ENCODE data around the gene NCK2.
"Not testable (repeated sequence)": the region's sequence is repeated elsewhere in the genome, so short reads cannot be mapped to it uniquely, and the experiment has no call there.

Gene NCK2

DNA sequence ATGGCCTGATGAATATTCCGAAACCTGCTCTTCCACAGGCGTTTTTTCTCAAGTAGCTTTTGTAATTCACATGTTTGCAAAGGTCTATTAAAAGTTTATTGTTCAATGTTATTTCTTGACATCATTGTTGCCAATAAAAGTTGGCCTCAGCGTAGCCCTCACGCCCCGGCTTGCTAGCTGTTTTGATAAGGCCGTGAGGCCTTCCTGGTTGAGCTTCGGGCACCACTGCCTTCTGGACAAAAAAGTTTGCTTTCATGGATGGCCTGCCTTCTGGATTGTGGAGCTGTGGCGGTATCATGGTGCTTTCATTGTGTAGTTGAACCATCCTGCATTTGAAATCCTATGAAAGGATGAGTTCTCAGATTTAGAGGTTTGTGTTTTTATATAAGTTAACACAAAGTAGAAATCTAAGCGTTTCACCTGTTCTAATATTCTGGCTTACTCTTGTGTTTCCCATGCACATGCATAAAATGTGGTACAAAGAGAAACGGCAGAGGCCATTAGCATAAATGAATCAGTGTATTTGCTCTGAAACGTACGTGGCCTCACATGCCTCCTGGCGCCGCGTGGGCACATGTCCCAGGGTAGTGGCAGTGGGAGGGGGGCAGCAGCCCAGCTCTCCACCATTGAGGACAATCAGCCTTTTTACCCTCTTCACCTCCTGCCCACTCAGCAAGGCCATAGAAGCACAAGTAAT is 134.5 kb downstream of the NCK2 start:
- DNase-seq, result no peak

DNA sequence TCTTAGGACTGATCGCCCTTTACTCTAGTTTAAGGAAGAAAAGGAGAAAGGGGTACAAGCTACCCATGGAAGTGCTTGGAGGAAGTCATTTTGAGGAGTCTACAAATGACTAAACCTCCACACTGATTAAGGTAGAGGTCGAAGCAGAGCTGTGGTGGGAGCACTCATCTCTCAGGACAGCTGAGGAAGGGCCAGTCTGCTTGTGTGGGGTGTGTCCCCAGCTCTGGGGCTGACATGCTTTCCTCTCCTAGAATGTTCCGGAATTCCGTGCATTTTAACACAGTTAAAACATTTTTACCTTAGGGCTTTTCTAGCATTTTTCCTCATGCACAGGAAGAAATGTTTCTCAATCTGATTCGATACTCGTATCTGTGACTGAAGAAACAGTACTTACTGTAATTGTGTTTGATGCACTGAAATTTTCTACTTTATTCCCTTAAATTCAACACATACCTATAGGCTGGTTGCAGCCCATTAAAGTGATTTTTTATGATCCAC is 135.1 kb downstream of the NCK2 start:
- DNase-seq, result no peak

DNA sequence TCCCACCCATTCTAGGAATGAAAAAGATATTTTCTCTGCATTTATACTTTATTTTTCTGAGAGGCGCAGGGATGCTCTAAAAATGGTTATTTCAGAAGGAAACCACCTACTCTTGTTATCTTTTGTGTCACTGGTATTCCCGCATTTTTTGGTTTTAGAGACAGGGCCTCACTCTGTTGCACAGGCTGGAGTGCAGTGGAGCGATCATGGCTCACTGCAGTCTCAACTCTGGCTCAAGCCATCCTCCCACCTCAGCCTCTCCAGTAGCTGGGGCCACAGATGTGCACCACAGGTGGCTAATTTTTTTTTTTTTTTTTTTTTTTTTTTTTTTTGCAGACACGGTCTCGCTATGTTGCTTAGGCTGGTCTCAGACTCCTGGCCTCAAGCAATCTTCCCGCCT is 135.9 kb downstream of the NCK2 start:
- no peak for DNase-seq

DNA sequence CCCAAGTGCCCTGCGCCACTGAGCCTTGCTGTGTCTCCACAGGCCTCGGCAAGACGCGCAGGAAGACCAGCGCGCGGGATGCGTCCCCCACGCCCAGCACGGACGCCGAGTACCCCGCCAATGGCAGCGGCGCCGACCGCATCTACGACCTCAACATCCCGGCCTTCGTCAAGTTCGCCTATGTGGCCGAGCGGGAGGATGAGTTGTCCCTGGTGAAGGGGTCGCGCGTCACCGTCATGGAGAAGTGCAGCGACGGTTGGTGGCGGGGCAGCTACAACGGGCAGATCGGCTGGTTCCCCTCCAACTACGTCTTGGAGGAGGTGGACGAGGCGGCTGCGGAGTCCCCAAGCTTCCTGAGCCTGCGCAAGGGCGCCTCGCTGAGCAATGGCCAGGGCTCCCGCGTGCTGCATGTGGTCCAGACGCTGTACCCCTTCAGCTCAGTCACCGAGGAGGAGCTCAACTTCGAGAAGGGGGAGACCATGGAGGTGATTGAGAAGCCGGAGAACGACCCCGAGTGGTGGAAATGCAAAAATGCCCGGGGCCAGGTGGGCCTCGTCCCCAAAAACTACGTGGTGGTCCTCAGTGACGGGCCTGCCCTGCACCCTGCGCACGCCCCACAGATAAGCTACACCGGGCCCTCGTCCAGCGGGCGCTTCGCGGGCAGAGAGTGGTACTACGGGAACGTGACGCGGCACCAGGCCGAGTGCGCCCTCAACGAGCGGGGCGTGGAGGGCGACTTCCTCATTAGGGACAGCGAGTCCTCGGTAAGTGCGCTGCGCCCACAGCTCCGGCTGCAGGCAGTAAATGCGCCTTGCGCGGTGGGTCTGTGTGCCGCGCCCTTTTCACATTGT is 136.8 kb downstream of the NCK2 start:
- DNase-seq, result no peak

- no peak for DNase-seq
Observed at GRCh38 chr2:105882341-105882740, 137.6 kb downstream of the NCK2 start.

- DNase-seq, result no peak
Observed at GRCh38 chr2:105882920-105883435, 138.3 kb downstream of the NCK2 start.

DNA sequence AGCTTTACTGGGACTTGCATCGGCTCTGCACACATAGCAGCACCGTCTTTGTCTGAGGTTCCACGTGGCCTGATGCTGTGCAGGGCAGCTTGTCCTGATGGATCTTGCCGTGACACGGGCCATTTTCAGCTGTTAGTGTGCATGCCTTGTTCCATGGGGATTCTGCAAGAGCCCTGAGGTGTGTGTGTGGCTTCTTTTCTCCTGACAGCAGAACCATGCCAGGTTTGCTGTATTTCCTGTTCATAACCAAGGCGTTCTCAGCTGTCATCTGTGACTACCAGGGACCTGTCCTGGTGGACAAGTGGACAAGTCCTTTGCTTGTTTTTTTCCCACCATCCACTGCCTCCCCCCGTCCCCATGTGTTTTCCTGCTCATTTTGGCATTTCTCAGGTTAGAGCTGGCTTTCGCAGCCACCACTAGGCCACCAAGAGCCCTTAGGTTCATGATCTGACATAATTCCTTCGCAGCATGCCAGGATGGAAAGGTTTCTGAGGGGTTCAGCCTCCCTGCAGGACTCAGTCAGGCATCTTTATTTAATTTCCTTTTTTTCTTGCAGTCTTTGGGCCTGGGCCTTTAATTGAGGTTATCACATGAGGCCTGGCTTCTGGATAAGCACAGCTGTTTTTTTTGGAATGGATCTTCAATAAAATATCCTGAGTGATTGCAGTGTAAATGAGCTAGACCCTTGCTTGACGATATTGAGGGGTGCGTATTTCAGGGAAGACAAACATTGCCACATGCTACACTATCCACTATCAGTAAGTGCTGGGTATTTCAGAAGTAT is 139.4 kb downstream of the NCK2 start:
- no peak for DNase-seq

GRCh38 chr2:105885456-105885855 is 140.7 kb downstream of the NCK2 start:
- DNase-seq, result no peak

- no peak for DNase-seq
Observed at GRCh38 chr2:105886029-105886454, 141.3 kb downstream of the NCK2 start.

DNA sequence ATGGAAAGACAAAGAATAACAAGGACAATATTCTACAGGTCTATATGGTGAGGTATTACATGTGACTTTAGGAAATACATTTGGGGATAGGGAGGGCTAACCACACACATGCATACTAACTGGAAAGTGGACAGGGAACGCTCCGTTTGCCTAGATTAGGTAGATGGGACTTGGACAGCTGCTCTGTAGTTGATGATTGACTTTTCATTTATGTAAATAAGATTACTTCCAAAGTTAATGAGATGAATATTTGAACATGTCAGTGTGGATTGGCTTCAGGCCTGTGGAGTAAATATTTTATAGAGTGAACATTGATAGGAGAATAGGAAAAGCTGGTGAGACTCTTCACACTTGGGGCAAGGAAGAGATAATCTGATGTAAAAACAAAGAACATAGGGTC is 142.0 kb downstream of the NCK2 start:
- no peak for DNase-seq

GRCh38 chr2:105887256-105887655 is 142.5 kb downstream of the NCK2 start:
- no peak for DNase-seq

DNA sequence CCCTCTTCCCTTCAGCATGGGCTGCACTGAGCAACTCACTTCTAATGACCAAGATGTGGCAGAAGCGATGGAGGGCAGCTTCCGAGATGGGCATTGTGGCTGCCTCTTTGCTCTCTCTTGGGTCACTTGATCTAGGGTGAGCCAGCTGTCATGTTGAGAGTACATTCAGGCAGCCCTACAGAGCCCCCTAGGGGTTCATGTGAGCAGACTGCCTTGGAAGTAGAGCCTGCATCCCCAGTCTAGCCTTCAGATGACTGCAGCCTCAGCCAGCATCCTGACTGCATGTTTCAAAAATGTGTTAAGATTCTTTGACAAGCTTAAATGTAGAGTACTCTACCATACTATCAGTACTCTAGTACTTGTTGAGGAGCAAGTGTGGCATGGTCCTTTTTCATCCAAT is 143.9 kb downstream of the NCK2 start:
- DNase-seq, result no peak

- no peak for DNase-seq
Observed at GRCh38 chr2:105889046-105889445, 144.3 kb downstream of the NCK2 start.

- no peak for DNase-seq
Observed at GRCh38 chr2:105890111-105890510, 145.4 kb downstream of the NCK2 start.

DNA sequence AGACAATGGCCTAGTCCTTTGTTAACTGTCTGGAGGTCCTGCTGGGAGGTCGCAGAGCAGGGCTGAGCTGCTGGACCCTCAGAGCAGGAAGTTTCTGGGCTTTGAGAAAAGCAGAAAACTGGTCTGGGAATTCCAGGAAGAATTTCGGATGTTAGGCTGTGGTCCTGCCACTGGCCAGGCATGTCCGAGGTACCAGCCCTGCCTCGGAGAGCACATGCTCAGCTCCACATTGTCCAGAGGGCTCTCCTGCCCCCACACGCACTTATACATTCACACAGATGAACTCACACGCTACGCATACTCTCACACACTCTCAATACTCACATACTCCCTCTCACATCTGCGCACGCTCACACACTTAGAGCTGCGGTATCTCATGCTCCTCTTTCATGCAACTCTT is 146.1 kb downstream of the NCK2 start:
- no peak for DNase-seq

- DNase-seq, result no peak
Observed at GRCh38 chr2:105893011-105893995, 148.6 kb downstream of the NCK2 start.

GRCh38 chr2:105894327-105894944 is 149.7 kb downstream of the NCK2 start:
- no peak for DNase-seq

GRCh38 chr2:105895990-105896764 is 151.5 kb downstream of the NCK2 start:
- no peak for DNase-seq

GRCh38 chr2:105896765-105897163 is 152.1 kb downstream of the NCK2 start:
- DNase-seq, result no peak

- not testable (repeated sequence) for DNase-seq
Observed at GRCh38 chr2:105897694-105898093, 153.0 kb downstream of the NCK2 start.
